Endothelial cell of umbilical vein (primary cell): ENCODE results near the gene PRRX1. TPM values are rescaled to one million over a fixed set of nuclear protein-coding genes. Genes with fewer than 3 reads are reported as not detected.
A peak's percentile ranks its signal among the peaks of the same experiment; 100 is the strongest.

Experiments
- BruUV-seq: library from RNA; stranded (reverse); fragments of 400-500 nt; replicated peaks from 2 replicates; lab custom pipeline; 2021; lab: Mats Ljungman, UMichigan
- CTCF ChIA-PET: fragments of 300-600, 350-600 bp; sonication (Branson Sonifier 250); formaldehyde crosslinking; loops from one replicate; lab custom pipeline; 2021; ENCODE audit warnings: antibody characterized with exemption, inconsistent platforms; lab: Charles Lee
- POLR2A ChIA-PET: fragments of 300-600, 350-600 bp; sonication (Branson Sonifier 250); formaldehyde crosslinking; loops from one replicate; lab custom pipeline; 2021; ENCODE audit warnings: antibody characterized with exemption, inconsistent platforms; lab: Charles Lee
- DNase-seq: peaks from one replicate; pipeline ENCODE4 v3.0.0-alpha.2; 2011; ENCODE audit warnings: low read depth, low spot score
- FAIRE-seq: peaks from 2 replicates; lab custom pipeline; 2011; peaks lifted over from hg19 to GRCh38; lab: Jason Lieb, UNC
- H2AFZ ChIP-seq: 2 replicates; pipeline ENCODE4 v1.6.0; 2012; ENCODE audit warnings: low read depth, low read length, control low read depth, inconsistent platforms
- H3K27ac ChIP-seq: 2 replicates; pipeline ENCODE4 v1.5.1; 2011; ENCODE audit warnings: low read depth, mild to moderate bottlenecking, control low read depth, low read length, moderate library complexity; ENCODE audit not compliant: insufficient read depth
- H3K27me3 ChIP-seq, 2 experiments: 2 replicates each; pipeline versions ENCODE4 v1.6.0 to v1.6.1; 2011; ENCODE audit warnings: low read length in 2 of 2, mixed read lengths in 1 of 2; ENCODE audit not compliant: control insufficient read depth in 2 of 2, insufficient read depth in 2 of 2
- H3K36me3 ChIP-seq, 2 experiments: 2 replicates in 1 of 2; 3 replicates in 1 of 2; pipeline ENCODE4 v1.5.1; 2011; ENCODE audit warnings: low read length in 2 of 2, mild to moderate bottlenecking in 1 of 2, moderate library complexity in 1 of 2; ENCODE audit not compliant: control insufficient read depth in 2 of 2, insufficient read depth in 2 of 2; ENCODE audit errors: extremely low read depth in 1 of 2
- H3K4me1 ChIP-seq: 3 replicates; pipeline ENCODE4 v1.5.1; 2011; ENCODE audit warnings: mild to moderate bottlenecking, low read length; ENCODE audit not compliant: control insufficient read depth, insufficient read depth; ENCODE audit errors: extremely low read depth
- H3K4me2 ChIP-seq: 2 replicates; pipeline ENCODE4 v1.6.1; 2011; ENCODE audit warnings: low read length, control low read depth, mixed read lengths; ENCODE audit not compliant: insufficient read depth
- H3K4me3 ChIP-seq, 3 experiments: fragments of 200-600 bp in 1 of 3; sonication (generic), shearing (Covaris generic) in 1 of 3; replicated peaks in 1 of 3; 2 replicates each; pipeline ENCODE4 v1.5.1; 2011 to 2016; ENCODE audit warnings: control low read depth in 3 of 3, low read length in 3 of 3, mild to moderate bottlenecking in 2 of 3, inconsistent platforms in 1 of 3, low read depth in 1 of 3, moderate library complexity in 1 of 3; ENCODE audit not compliant: insufficient read depth in 1 of 3
- H3K79me2 ChIP-seq: 2 replicates; pipeline ENCODE4 v1.6.0; 2012; ENCODE audit warnings: low read length, inconsistent platforms; ENCODE audit not compliant: control insufficient read depth, insufficient read depth
- H3K9ac ChIP-seq: replicated peaks from 2 replicates; pipeline ENCODE3; 2011; ENCODE audit warnings: low read length, control low read depth; ENCODE audit not compliant: insufficient read depth; ENCODE audit errors: extremely low read depth
- H3K9me1 ChIP-seq: replicated peaks from 3 replicates; pipeline ENCODE4 v1.6.0; 2011; ENCODE audit warnings: mild to moderate bottlenecking, low read length; ENCODE audit not compliant: control insufficient read depth, insufficient read depth; ENCODE audit errors: extremely low read depth
- H3K9me3 ChIP-seq: replicated peaks from 2 replicates; pipeline ENCODE4 v1.5.1; 2012; ENCODE audit warnings: low read length, inconsistent platforms; ENCODE audit not compliant: control insufficient read depth, insufficient read depth
- H4K20me1 ChIP-seq: replicated peaks from 2 replicates; pipeline ENCODE3; 2011; ENCODE audit warnings: mild to moderate bottlenecking, low read length; ENCODE audit not compliant: control insufficient read depth, insufficient read depth; ENCODE audit errors: extremely low read depth
- CTCF ChIP-seq, 2 donors: IDR thresholded peaks; 1 replicate in 1 of 2; 2 replicates in 1 of 2; pipeline ENCODE4 v1.5.1; 2011; ENCODE audit warnings: low read length in 2 of 2, mild to moderate bottlenecking in 2 of 2, moderate library complexity in 2 of 2, control low read depth in 1 of 2, inconsistent platforms in 1 of 2, low read depth in 1 of 2; ENCODE audit not compliant: insufficient read depth in 1 of 2; ENCODE audit errors: extremely low read depth in 1 of 2
- EZH2 ChIP-seq: IDR thresholded peaks from 2 replicates; pipeline ENCODE4 v1.6.1; 2012; ENCODE audit warnings: borderline replicate concordance, low read depth, mild to moderate bottlenecking, moderate library complexity, low read length, inconsistent platforms; ENCODE audit not compliant: severe bottlenecking
- GATA2 ChIP-seq: IDR thresholded peaks from 2 replicates; pipeline ENCODE4 v1.7.0; 2011; ENCODE audit warnings: low read depth, mild to moderate bottlenecking, moderate library complexity, mixed read lengths, low read length; ENCODE audit not compliant: insufficient read length, insufficient read depth
- JUN ChIP-seq: IDR thresholded peaks from 2 replicates; pipeline ENCODE4 v1.6.1; 2011; ENCODE audit warnings: borderline replicate concordance, low read depth; ENCODE audit not compliant: insufficient read length, insufficient read depth
- POLR2AphosphoS5 ChIP-seq: IDR thresholded peaks from 2 replicates; pipeline ENCODE4 v1.6.1; 2012; ENCODE audit warnings: low read depth, mild to moderate bottlenecking, control low read depth, low read length, moderate library complexity; ENCODE audit not compliant: insufficient read depth
- dilution Hi-C: fragments of 300-500 bp; cut with MboI; formaldehyde crosslinking; loops from one replicate; pipeline ENCODE4 v1.15.0; 2019; ENCODE audit warnings: low sequenced_read_pairs; ENCODE audit not compliant: extremely low pct_ligation_motif_present
- intact Hi-C: fragments of 100-400 bp; cut with micrococcal nuclease; formaldehyde crosslinking; loops from one replicate; pipeline ENCODE4 v1.10.0; 2022
- polyA plus RNA-seq, 4 experiments: library from polyadenylated mRNA; depleted of rRNA in 3 of 4; stranded (reverse) in 3 of 4; unstranded in 1 of 4; fragments of >200 nt; gene quantifications; 2 replicates each; pipeline versions ENCODE4 v1.2.1 to v1.2.3, GENCODE V29; 2011 to 2012; ENCODE audit warnings: missing spikeins in 1 of 4
- total RNA-seq: library from RNA; stranded (reverse); gene quantifications from 2 replicates; pipeline ENCODE4 v1.2.3, GENCODE V29; 2021

PRRX1 gene
- total and polyA plus RNA-seq, 2 donors (not counting 3 experiments of a cell fraction or from before 2014, with no cell fraction given), result 0.03 TPM; not detected in 1

DNA sequence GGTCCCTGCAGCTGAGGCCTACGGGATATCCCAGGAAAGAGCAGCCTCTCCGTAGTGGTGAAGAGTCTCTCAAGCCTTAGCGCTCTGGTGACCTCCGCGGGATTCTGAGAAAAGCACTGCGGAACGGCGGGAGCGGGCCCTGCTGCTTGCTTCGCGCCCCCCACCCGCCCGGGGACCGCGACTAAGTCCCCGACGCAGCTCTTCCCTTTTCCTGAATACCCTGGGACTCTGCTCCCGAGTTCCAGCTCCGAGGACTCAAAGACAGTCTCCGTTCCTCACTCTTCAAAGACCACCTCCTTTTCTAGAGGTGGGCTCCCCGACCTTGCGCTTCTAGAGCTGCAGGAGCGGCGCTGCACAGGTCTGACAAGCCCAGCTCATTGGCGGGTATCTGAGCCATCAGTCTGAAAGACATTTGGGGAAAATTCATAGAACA lies 3.6 kb upstream of the PRRX1 start:
- dilution Hi-C loops (no loop called here), intact Hi-C loops (loop anchor here (10.0 kb wide), 3 partner anchors 225 to 645 kb away; partner anchors contain the start of gene KIFAP3)
- POLR2A ChIA-PET, result no interaction called here
- FAIRE-seq, result no peak
- Histone ChIP-seq H2AFZ (no peak overlapping the region), H3K4me1 (peaks cover 17% of the 10 kb centered on the region), H3K36me3 (no peaks in the 10 kb centered on the region), H3K4me2 (no peak overlapping the region), H4K20me1 (no peaks in the 10 kb centered on the region), H3K27me3 (peaks cover 42 to 46% of the 10 kb centered on the region in 2 experiments), H3K79me2 (no peaks in the 10 kb centered on the region), H3K27ac (no peak overlapping the region), H3K9me3 (no peaks in the 10 kb centered on the region), H3K4me3 (no peak overlapping the region), H3K9me1 (no peaks in the 10 kb centered on the region), H3K9ac (no peak overlapping the region)
- no peak for DNase-seq
- no TSS peak for BruUV-seq
- CTCF ChIA-PET, result interaction anchor here (0.7 to 1.3 kb wide), 3 partner anchors 29 to 269 kb away, joined by 3 to 4 read pairs (median 3); no protein-coding TSS in a partner anchor
- peak; percentile 8 for TF ChIP-seq EZH2
- no peak for TF ChIP-seq CTCF (IDR thresholded peaks at IDR 0.05; ENCODE audit: extremely low read depth in 1 of 2, insufficient read depth in 1 of 2, low read depth in 1 of 2, low read length in 2 of 2)

- FAIRE-seq (peak; percentile 37), DNase-seq (peak; percentile 21)
- intact Hi-C loops (loop anchor here (10.0 kb wide), 3 partner anchors 226 to 646 kb away; partner anchors contain the start of gene KIFAP3), dilution Hi-C loops (no loop called here)
- no peak for TF ChIP-seq JUN
- TF ChIP-seq POLR2AphosphoS5, result no peak
- no peak for TF ChIP-seq GATA2
- no peak for TF ChIP-seq CTCF (IDR thresholded peaks at IDR 0.05; ENCODE audit: extremely low read depth in 1 of 2, insufficient read depth in 1 of 2, low read depth in 1 of 2, low read length in 2 of 2)
- no peak for TF ChIP-seq EZH2
- no peak overlapping the region for H3K9ac ChIP-seq
- ChIA-PET POLR2A (no interaction called here), CTCF (interaction anchor here (0.7 to 1.0 kb wide), 3 partner anchors 10 to 269 kb away, joined by 3 to 4 read pairs (median 3); no protein-coding TSS in a partner anchor)
- H3K27ac ChIP-seq, result no peak overlapping the region
- no peaks in the 10 kb centered on the region for H3K9me3 ChIP-seq
- no peaks in the 10 kb centered on the region for H4K20me1 ChIP-seq
- H3K4me2 ChIP-seq, result peak overlapping the region; percentile 55
- peaks cover 17% of the 10 kb centered on the region for H3K4me1 ChIP-seq
- no peaks in the 10 kb centered on the region for H3K79me2 ChIP-seq
- H3K4me3 ChIP-seq, result peak overlapping the region; percentile 3 to 12 (median 7)
- H2AFZ ChIP-seq, result peak overlapping the region; percentile 59
- no peaks in the 10 kb centered on the region for H3K9me1 ChIP-seq
- no peaks in the 10 kb centered on the region for H3K36me3 ChIP-seq
- BruUV-seq, result no TSS peak
- peaks cover 42 to 43% of the 10 kb centered on the region in 2 experiments for H3K27me3 ChIP-seq
Observed at GRCh38 chr1:170660871-170661645, 2.9 kb upstream of the PRRX1 start.
